22Rv1 (cell line): ENCODE data around the gene TMEM63B.

Source experiments
- ZFX ChIP-seq: fragments of 450-650 bp; IDR thresholded peaks from 2 replicates; pipeline ENCODE4 v1.6.1; 2017; ENCODE audit warnings: antibody characterized with exemption, borderline replicate concordance
- TF ChIP-seq, protein P1 (sequence below): fragments of 450-650 bp; IDR thresholded peaks from 2 replicates; pipeline ENCODE4 v1.5.1; 2017; ENCODE audit warnings: mild to moderate bottlenecking

GRCh38 chr6:44123544-44123943 lies 3.8 kb upstream of the TMEM63B start:
- TF ChIP-seq, protein P1, sequence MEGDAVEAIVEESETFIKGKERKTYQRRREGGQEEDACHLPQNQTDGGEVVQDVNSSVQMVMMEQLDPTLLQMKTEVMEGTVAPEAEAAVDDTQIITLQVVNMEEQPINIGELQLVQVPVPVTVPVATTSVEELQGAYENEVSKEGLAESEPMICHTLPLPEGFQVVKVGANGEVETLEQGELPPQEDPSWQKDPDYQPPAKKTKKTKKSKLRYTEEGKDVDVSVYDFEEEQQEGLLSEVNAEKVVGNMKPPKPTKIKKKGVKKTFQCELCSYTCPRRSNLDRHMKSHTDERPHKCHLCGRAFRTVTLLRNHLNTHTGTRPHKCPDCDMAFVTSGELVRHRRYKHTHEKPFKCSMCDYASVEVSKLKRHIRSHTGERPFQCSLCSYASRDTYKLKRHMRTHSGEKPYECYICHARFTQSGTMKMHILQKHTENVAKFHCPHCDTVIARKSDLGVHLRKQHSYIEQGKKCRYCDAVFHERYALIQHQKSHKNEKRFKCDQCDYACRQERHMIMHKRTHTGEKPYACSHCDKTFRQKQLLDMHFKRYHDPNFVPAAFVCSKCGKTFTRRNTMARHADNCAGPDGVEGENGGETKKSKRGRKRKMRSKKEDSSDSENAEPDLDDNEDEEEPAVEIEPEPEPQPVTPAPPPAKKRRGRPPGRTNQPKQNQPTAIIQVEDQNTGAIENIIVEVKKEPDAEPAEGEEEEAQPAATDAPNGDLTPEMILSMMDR: no peak
- no peak for TF ChIP-seq ZFX
